Trophoblast cell (in vitro differentiated cells and primary cell): Measurements from ENCODE around the gene AIPL1.
A peak's percentile ranks its signal among the peaks of the same experiment; 100 is the strongest.

ENCODE experiments used
- DNase-seq, 2 donors: peaks; one replicate each; pipeline ENCODE4 v3.0.0-alpha.2; 2016
- H2AFZ ChIP-seq: 2 replicates; pipeline ENCODE4 v1.6.1; 2013; ENCODE audit warnings: low read length, moderate library complexity, mild to moderate bottlenecking; ENCODE audit not compliant: insufficient read depth, poor library complexity
- H2AK5ac ChIP-seq: 2 replicates; pipeline ENCODE4 v1.6.1; 2013; ENCODE audit warnings: mild to moderate bottlenecking, low read length
- H2BK120ac ChIP-seq: 2 replicates; pipeline ENCODE4 v1.6.1; 2013; ENCODE audit warnings: low read length, mild to moderate bottlenecking, moderate library complexity; ENCODE audit not compliant: insufficient read depth, poor library complexity
- H2BK12ac ChIP-seq: 2 replicates; pipeline ENCODE4 v1.6.1; 2013; ENCODE audit warnings: mild to moderate bottlenecking, low read length, moderate library complexity
- H2BK5ac ChIP-seq: 2 replicates; pipeline ENCODE4 v1.6.1; 2013; ENCODE audit warnings: low read length, low read depth, moderate library complexity, mild to moderate bottlenecking; ENCODE audit not compliant: poor library complexity
- H3K14ac ChIP-seq: 2 replicates; pipeline ENCODE4 v1.6.1; 2013; ENCODE audit warnings: mild to moderate bottlenecking, low read length
- H3K18ac ChIP-seq: 2 replicates; pipeline ENCODE4 v1.6.1; 2013; ENCODE audit warnings: mild to moderate bottlenecking, low read length
- H3K23ac ChIP-seq: 2 replicates; pipeline ENCODE4 v1.6.1; 2013; ENCODE audit warnings: low read length
- H3K27ac ChIP-seq: 2 replicates; pipeline ENCODE4 v1.5.1; 2013; ENCODE audit warnings: low read depth, mild to moderate bottlenecking, inconsistent platforms, low read length, moderate library complexity
- H3K27me3 ChIP-seq: 2 replicates; pipeline ENCODE4 v1.6.1; 2013; ENCODE audit warnings: inconsistent platforms, mild to moderate bottlenecking, low read length, moderate library complexity; ENCODE audit not compliant: insufficient read depth
- H3K36me3 ChIP-seq, 2 experiments: 1 replicate in 1 of 2; 2 replicates in 1 of 2; pipeline ENCODE4 v1.6.1; 2013; ENCODE audit warnings: low read length in 2 of 2, mild to moderate bottlenecking in 2 of 2, moderate library complexity in 1 of 2; ENCODE audit not compliant: insufficient read depth in 2 of 2, control insufficient read depth in 1 of 2
- H3K4ac ChIP-seq: 2 replicates; pipeline ENCODE4 v1.6.1; 2013; ENCODE audit warnings: low read depth, mild to moderate bottlenecking, low read length, moderate library complexity
- H3K4me1 ChIP-seq, 2 experiments: 1 replicate in 1 of 2; 2 replicates in 1 of 2; pipeline ENCODE4 v1.6.1; 2013; ENCODE audit warnings: low read length in 2 of 2, mild to moderate bottlenecking in 2 of 2, moderate library complexity in 1 of 2; ENCODE audit not compliant: insufficient read depth in 2 of 2, control insufficient read depth in 1 of 2
- H3K4me2 ChIP-seq: 2 replicates; pipeline ENCODE4 v1.6.1; 2013; ENCODE audit warnings: inconsistent platforms, mild to moderate bottlenecking, low read length, moderate library complexity
- H3K4me3 ChIP-seq: 2 replicates; pipeline ENCODE4 v1.5.1; 2013; ENCODE audit warnings: mild to moderate bottlenecking, low read depth, low read length, inconsistent platforms
- H3K79me1 ChIP-seq: one replicate; pipeline ENCODE4 v1.6.1; 2013; ENCODE audit warnings: low read length
- H3K79me2 ChIP-seq: 2 replicates; pipeline ENCODE4 v1.6.1; 2013; ENCODE audit warnings: low read length, mild to moderate bottlenecking; ENCODE audit not compliant: control insufficient read depth, insufficient read depth, poor library complexity
- H3K9ac ChIP-seq: 2 replicates; pipeline ENCODE4 v1.6.1; 2013; ENCODE audit warnings: mild to moderate bottlenecking, low read length
- H3K9me3 ChIP-seq: 2 replicates; pipeline ENCODE4 v1.6.1; 2013; ENCODE audit warnings: low read depth, mild to moderate bottlenecking, control low read depth, inconsistent platforms, low read length; ENCODE audit not compliant: insufficient read depth
- H4K12ac ChIP-seq: 2 replicates; pipeline ENCODE4 v1.6.1; 2013; ENCODE audit warnings: low read depth, mild to moderate bottlenecking, low read length, moderate library complexity
- H4K8ac ChIP-seq: 2 replicates; pipeline ENCODE4 v1.6.1; 2013; ENCODE audit warnings: low read depth, mild to moderate bottlenecking, low read length, moderate library complexity
- H4K91ac ChIP-seq: one replicate; pipeline ENCODE4 v1.6.1; 2013; ENCODE audit warnings: low read depth, mild to moderate bottlenecking, low read length, moderate library complexity
- WGBS: extraction: QIAGEN DNeasy Blood & Tissue Kit; methylation state at CpG from one replicate; pipeline ENCODE4 v1.1.7; 2013; ENCODE audit warnings: missing lambda C conversion rate; ENCODE audit not compliant: insufficient read length, insufficient coverage; ENCODE audit errors: extremely low coverage; 5-methylcytosine and 5-hydroxymethylcytosine counted together

AIPL1 gene

GRCh38 chr17:6474376-6474775 lies 39.5 kb upstream of the AIPL1 start:
- Histone ChIP-seq H3K18ac (no peak overlapping the region), H3K4me3 (no peak overlapping the region), H2BK120ac (no peak overlapping the region), H2BK12ac (no peak overlapping the region), H3K36me3 (no peaks in the 10 kb centered on the region), H4K12ac (no peak overlapping the region), H3K27me3 (no peaks in the 10 kb centered on the region), H3K27ac (no peak overlapping the region), H2AK5ac (no peak overlapping the region), H3K23ac (no peak overlapping the region), H3K9me3 (no peaks in the 10 kb centered on the region), H2BK5ac (no peak overlapping the region), H4K8ac (no peak overlapping the region), H4K91ac (no peak overlapping the region), H3K79me1 (no peaks in the 10 kb centered on the region), H3K4ac (no peak overlapping the region), H3K9ac (no peak overlapping the region), H3K14ac (no peak overlapping the region), H3K79me2 (no peaks in the 10 kb centered on the region), H2AFZ (no peak overlapping the region), H3K4me2 (no peak overlapping the region), H3K4me1 (peaks cover 0 to 7% of the 10 kb centered on the region in 2 experiments)
- DNase-seq, result no peak
- no CpG with 5 or more reads among the region's 22 CpGs for WGBS

GRCh38 chr17:6473128-6473767 lies 38.3 kb upstream of the AIPL1 start:
- Histone ChIP-seq H3K9ac (no peak overlapping the region), H2BK12ac (no peak overlapping the region), H2BK5ac (no peak overlapping the region), H3K27me3 (no peaks in the 10 kb centered on the region), H2AFZ (no peak overlapping the region), H3K9me3 (no peaks in the 10 kb centered on the region), H3K79me2 (no peaks in the 10 kb centered on the region), H2AK5ac (no peak overlapping the region), H3K14ac (no peak overlapping the region), H3K23ac (no peak overlapping the region), H3K4me3 (no peak overlapping the region), H3K4me2 (no peak overlapping the region), H3K36me3 (no peaks in the 10 kb centered on the region), H4K8ac (no peak overlapping the region), H3K79me1 (no peaks in the 10 kb centered on the region), H3K4ac (no peak overlapping the region), H3K27ac (no peak overlapping the region), H3K4me1 (peaks cover 0 to 7% of the 10 kb centered on the region in 2 experiments), H3K18ac (no peak overlapping the region), H4K91ac (no peak overlapping the region), H4K12ac (no peak overlapping the region), H2BK120ac (no peak overlapping the region)
- peak; percentile 76 to 89 for DNase-seq
- WGBS, result no CpG with 5 or more reads among the region's 14 CpGs

GRCh38 chr17:6472517-6472916 lies 37.6 kb upstream of the AIPL1 start:
- Histone ChIP-seq H2BK120ac (no peak overlapping the region), H3K18ac (no peak overlapping the region), H4K12ac (no peak overlapping the region), H3K79me1 (no peaks in the 10 kb centered on the region), H3K4me2 (no peak overlapping the region), H2AFZ (no peak overlapping the region), H3K23ac (no peak overlapping the region), H3K79me2 (no peaks in the 10 kb centered on the region), H3K4me1 (peaks cover 0 to 7% of the 10 kb centered on the region in 2 experiments), H3K27me3 (no peaks in the 10 kb centered on the region), H4K8ac (no peak overlapping the region), H2BK12ac (no peak overlapping the region), H3K4ac (no peak overlapping the region), H2BK5ac (no peak overlapping the region), H3K36me3 (no peaks in the 10 kb centered on the region), H3K4me3 (no peak overlapping the region), H3K9me3 (no peaks in the 10 kb centered on the region), H3K27ac (no peak overlapping the region), H2AK5ac (no peak overlapping the region), H4K91ac (no peak overlapping the region), H3K9ac (no peak overlapping the region), H3K14ac (no peak overlapping the region)
- no CpG with 5 or more reads among the region's 10 CpGs for WGBS
- no peak for DNase-seq

- Histone ChIP-seq H3K79me1 (no peaks in the 10 kb centered on the region), H3K9ac (no peak overlapping the region), H3K14ac (no peak overlapping the region), H3K36me3 (no peaks in the 10 kb centered on the region), H2BK5ac (no peak overlapping the region), H2AFZ (no peak overlapping the region), H3K4me1 (peaks cover 0 to 5% of the 10 kb centered on the region in 2 experiments), H4K12ac (no peak overlapping the region), H2AK5ac (no peak overlapping the region), H4K8ac (no peak overlapping the region), H3K9me3 (no peaks in the 10 kb centered on the region), H3K4me3 (no peak overlapping the region), H3K4ac (no peak overlapping the region), H2BK120ac (no peak overlapping the region), H3K79me2 (no peaks in the 10 kb centered on the region), H3K23ac (no peak overlapping the region), H2BK12ac (no peak overlapping the region), H3K18ac (no peak overlapping the region), H3K27me3 (no peaks in the 10 kb centered on the region), H4K91ac (no peak overlapping the region), H3K27ac (no peak overlapping the region), H3K4me2 (no peak overlapping the region)
- no CpG with 5 or more reads among the region's 19 CpGs for WGBS
- no peak for DNase-seq
Observed at GRCh38 chr17:6471531-6472465, 36.9 kb upstream of the AIPL1 start.
